Transverse colon (tissue), 4 donors: ENCODE results near the gene TOX2.

Experiments
- POLR2AphosphoS5 ChIP-seq, 3 donors: sonication (generic); formaldehyde crosslinking; IDR thresholded peaks; one replicate each; pipeline ENCODE4 v1.6.1; 2016; ENCODE audit warnings: antibody characterized with exemption in 3 of 3
- TF ChIP-seq, protein P1 (sequence below), 5 experiments: fragments of 200-600 bp in 3 of 5; fragments of 450-650 bp in 2 of 5; sonication (generic) in 3 of 5; IDR thresholded peaks; 1 replicate in 2 of 5; 2 replicates in 3 of 5; pipeline ENCODE4 v1.5.1; 2016 to 2017; ENCODE audit warnings: antibody characterized with exemption in 5 of 5, inconsistent platforms in 3 of 5, mild to moderate bottlenecking in 2 of 5, moderate library complexity in 1 of 5

DNA sequence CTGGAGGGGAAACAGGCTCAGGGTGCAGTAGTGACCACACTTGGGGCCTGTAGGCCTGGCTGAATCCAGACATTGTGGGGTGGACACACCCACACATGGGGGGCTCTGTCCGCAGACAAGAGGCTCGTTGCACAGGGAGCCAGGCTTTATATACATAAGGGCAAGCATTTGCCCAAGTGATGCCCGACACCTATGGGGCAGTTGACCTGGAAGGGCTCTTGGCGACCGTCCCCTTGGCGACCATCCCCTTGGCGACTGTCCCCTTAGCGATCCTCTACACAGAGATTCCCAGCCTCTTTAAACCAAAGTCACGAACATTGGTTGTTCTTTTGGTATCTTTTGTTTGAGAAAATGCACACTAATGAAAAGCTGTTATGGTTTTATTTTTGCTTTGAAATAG lies 2.7 kb downstream of the TOX2 start:
- TF ChIP-seq, protein P1, sequence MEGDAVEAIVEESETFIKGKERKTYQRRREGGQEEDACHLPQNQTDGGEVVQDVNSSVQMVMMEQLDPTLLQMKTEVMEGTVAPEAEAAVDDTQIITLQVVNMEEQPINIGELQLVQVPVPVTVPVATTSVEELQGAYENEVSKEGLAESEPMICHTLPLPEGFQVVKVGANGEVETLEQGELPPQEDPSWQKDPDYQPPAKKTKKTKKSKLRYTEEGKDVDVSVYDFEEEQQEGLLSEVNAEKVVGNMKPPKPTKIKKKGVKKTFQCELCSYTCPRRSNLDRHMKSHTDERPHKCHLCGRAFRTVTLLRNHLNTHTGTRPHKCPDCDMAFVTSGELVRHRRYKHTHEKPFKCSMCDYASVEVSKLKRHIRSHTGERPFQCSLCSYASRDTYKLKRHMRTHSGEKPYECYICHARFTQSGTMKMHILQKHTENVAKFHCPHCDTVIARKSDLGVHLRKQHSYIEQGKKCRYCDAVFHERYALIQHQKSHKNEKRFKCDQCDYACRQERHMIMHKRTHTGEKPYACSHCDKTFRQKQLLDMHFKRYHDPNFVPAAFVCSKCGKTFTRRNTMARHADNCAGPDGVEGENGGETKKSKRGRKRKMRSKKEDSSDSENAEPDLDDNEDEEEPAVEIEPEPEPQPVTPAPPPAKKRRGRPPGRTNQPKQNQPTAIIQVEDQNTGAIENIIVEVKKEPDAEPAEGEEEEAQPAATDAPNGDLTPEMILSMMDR (IDR thresholded peaks at IDR 0.05), result no peak
- TF ChIP-seq POLR2AphosphoS5 (IDR thresholded peaks at IDR 0.05), result no peak
